PC-9 (cell line): Measurements from ENCODE around the gene WBP1L. TPM values are rescaled to one million over a fixed set of nuclear protein-coding genes. Genes with fewer than 3 reads are reported as not detected.

Source experiments
- BruUV-seq: library from RNA; stranded (reverse); fragments of 400-500 nt; replicated peaks from 2 replicates; lab custom pipeline; 2021; lab: Mats Ljungman, UMichigan
- CTCF ChIA-PET: fragments of 300-600 bp; sonication (Branson Sonifier 250); formaldehyde crosslinking; loops from one replicate; lab custom pipeline; 2022; ENCODE audit warnings: antibody characterized with exemption; lab: Charles Lee
- POLR2A ChIA-PET: fragments of 300-600 bp; sonication (Branson Sonifier 250); formaldehyde crosslinking; loops from one replicate; lab custom pipeline; 2022; ENCODE audit warnings: antibody characterized with exemption; ENCODE audit not compliant: unreplicated experiment; lab: Charles Lee
- DNase-seq, 2 experiments: peaks; one replicate each; pipeline versions ENCODE4 v3.0.0 to v3.0.0-alpha.2; 2015 to 2022; ENCODE audit warnings: mixed read lengths in 1 of 2
- H2AFZ ChIP-seq: fragments of 200-600 bp; sonication (generic); 2 replicates; pipeline ENCODE4 v1.8.1; 2017; ENCODE audit warnings: antibody characterized with exemption
- H3F3A ChIP-seq: fragments of 200-600 bp; sonication (generic); 2 replicates; pipeline ENCODE4 v1.8.1; 2017; ENCODE audit warnings: antibody characterized with exemption, mild to moderate bottlenecking, low read depth; ENCODE audit not compliant: insufficient read depth
- H3K27ac ChIP-seq: fragments of 200-600 bp; sonication (generic); 2 replicates; pipeline ENCODE4 v1.6.1; 2016; ENCODE audit warnings: mixed run types
- H3K27me3 ChIP-seq: fragments of 200-600 bp; sonication (generic); 2 replicates; pipeline ENCODE4 v1.6.1; 2016; ENCODE audit warnings: low read depth, mixed run types; ENCODE audit not compliant: insufficient read depth
- H3K36me3 ChIP-seq: fragments of 200-600 bp; sonication (generic); 2 replicates; pipeline ENCODE4 v1.6.1; 2016; ENCODE audit warnings: low read depth, mixed run types
- H3K4me1 ChIP-seq: fragments of 200-600 bp; sonication (generic); replicated peaks from 2 replicates; pipeline ENCODE4 v1.6.1; 2016; ENCODE audit warnings: mixed run types; ENCODE audit not compliant: insufficient read depth
- H3K4me2 ChIP-seq: fragments of 200-600 bp; sonication (generic); 2 replicates; pipeline ENCODE4 v1.6.1; 2017; ENCODE audit warnings: mixed run types
- H3K4me3 ChIP-seq: fragments of 200-600 bp; sonication (generic); 2 replicates; pipeline ENCODE4 v1.6.1; 2016; ENCODE audit warnings: mixed run types
- H3K79me2 ChIP-seq: fragments of 200-600 bp; sonication (generic); 2 replicates; pipeline ENCODE4 v1.6.1; 2017; ENCODE audit warnings: low read depth, mixed run types
- H3K9me2 ChIP-seq: fragments of 200-600 bp; sonication (generic); 2 replicates; pipeline ENCODE4 v1.8.1; 2017; ENCODE audit warnings: mild to moderate bottlenecking; ENCODE audit not compliant: insufficient read depth
- H3K9me3 ChIP-seq: fragments of 200-600 bp; sonication (generic); 2 replicates; pipeline ENCODE4 v1.8.1; 2016; ENCODE audit warnings: low read depth; ENCODE audit not compliant: insufficient read depth
- H4K20me1 ChIP-seq: fragments of 200-600 bp; sonication (generic); 2 replicates; pipeline ENCODE4 v1.8.1; 2017; ENCODE audit not compliant: insufficient read depth
- EZH2 ChIP-seq: fragments of 200-600 bp; sonication (generic); IDR thresholded peaks from 2 replicates; pipeline ENCODE4 v1.8.0; 2017; ENCODE audit warnings: antibody characterized with exemption, low read depth
- intact Hi-C: fragments of 100-400 bp; cut with micrococcal nuclease; formaldehyde crosslinking; loops from one replicate; pipeline ENCODE4 v1.10.0; 2022; ENCODE audit not compliant: unreplicated experiment
- total RNA-seq: library from RNA; stranded (reverse); gene quantifications from 2 replicates; pipeline ENCODE4 v1.2.3, GENCODE V29; 2021
- TF ChIP-seq, protein P1 (sequence below): fragments of 200-600 bp; sonication (generic); conservative IDR thresholded peaks from 2 replicates; pipeline ENCODE4 v1.6.1; 2017; ENCODE audit warnings: mixed run types, antibody characterized with exemption, mild to moderate bottlenecking, moderate library complexity

WBP1L gene
- total RNA-seq, 1 experiment from 2014 or later: 19.7 TPM

- Histone ChIP-seq H3K27me3 (no peaks in the 10 kb centered on the region), H3K9me3 (no peaks in the 10 kb centered on the region), H3K4me1 (0 out of 2 replicates have a peak, but pooled peaks cover 12% of the 10 kb centered on the region), H3K27ac (no peak overlapping the region), H3K4me3 (peak overlapping the region; percentile 86), H3K4me2 (peak overlapping the region; percentile 86), H2AFZ (peak overlapping the region; percentile 84; the same call in 1 of the 2 replicates), H3K9me2 (no peaks in the 10 kb centered on the region), H3K79me2 (peaks cover 26% of the 10 kb centered on the region), H3K36me3 (no peaks in the 10 kb centered on the region), H3F3A (no peaks in the 10 kb centered on the region), H4K20me1 (no peaks in the 10 kb centered on the region)
- CTCF ChIA-PET: interaction anchor here (0.5 kb wide), 1 partner anchor 152 kb away, joined by 6 read pairs; no protein-coding TSS in a partner anchor
- intact Hi-C loops: loop anchor here (5.0 kb wide), 1 partner anchor 73 kb away; no protein-coding TSS in a partner anchor
- POLR2A ChIA-PET: interaction anchor here (0.5 kb wide), 1 partner anchor 138 kb away, joined by 4 read pairs; no protein-coding TSS in a partner anchor
- no peak for DNase-seq
- TF ChIP-seq, protein P1, sequence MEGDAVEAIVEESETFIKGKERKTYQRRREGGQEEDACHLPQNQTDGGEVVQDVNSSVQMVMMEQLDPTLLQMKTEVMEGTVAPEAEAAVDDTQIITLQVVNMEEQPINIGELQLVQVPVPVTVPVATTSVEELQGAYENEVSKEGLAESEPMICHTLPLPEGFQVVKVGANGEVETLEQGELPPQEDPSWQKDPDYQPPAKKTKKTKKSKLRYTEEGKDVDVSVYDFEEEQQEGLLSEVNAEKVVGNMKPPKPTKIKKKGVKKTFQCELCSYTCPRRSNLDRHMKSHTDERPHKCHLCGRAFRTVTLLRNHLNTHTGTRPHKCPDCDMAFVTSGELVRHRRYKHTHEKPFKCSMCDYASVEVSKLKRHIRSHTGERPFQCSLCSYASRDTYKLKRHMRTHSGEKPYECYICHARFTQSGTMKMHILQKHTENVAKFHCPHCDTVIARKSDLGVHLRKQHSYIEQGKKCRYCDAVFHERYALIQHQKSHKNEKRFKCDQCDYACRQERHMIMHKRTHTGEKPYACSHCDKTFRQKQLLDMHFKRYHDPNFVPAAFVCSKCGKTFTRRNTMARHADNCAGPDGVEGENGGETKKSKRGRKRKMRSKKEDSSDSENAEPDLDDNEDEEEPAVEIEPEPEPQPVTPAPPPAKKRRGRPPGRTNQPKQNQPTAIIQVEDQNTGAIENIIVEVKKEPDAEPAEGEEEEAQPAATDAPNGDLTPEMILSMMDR: no peak
- no peak for TF ChIP-seq EZH2
- TSS peak; percentile 55 for BruUV-seq
These were observed 765 bp downstream of the WBP1L start for GRCh38 chr10:102744374-102745051.

DNA sequence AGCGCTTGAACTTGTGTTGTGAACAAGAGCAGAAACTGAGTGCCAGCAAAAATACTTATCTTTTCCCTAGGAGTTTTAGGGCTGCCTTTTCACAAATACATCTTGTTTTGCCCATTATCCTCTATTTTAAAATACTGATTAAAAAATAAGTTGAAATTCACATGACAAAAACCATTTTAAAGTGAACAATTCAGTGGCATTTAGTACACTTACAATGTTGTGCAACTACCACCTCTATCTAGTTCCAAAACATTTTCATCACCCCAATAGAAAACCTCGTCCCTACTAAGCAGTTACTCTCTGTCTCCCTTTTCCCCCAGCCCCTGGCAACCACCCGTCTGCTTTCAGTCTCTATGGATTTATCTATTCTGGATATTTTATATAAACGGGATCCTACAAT lies 1.4 kb downstream of the WBP1L start:
- no peaks in the 10 kb centered on the region for H3K9me2 ChIP-seq
- H3K4me1 ChIP-seq: 0 out of 2 replicates have a peak, but pooled peaks cover 12% of the 10 kb centered on the region
- TF ChIP-seq, protein P1: no peak
- no peak for TF ChIP-seq EZH2
- DNase-seq: no peak
- no peaks in the 10 kb centered on the region for H4K20me1 ChIP-seq
- peak overlapping the region; percentile 86 for H3K4me2 ChIP-seq
- H3K36me3 ChIP-seq: no peaks in the 10 kb centered on the region
- ChIA-PET CTCF (no interaction called here), POLR2A (no interaction called here)
- peak overlapping the region; percentile 86; the same call in 1 of the 2 replicates for H3K4me3 ChIP-seq
- H3K9me3 ChIP-seq: no peaks in the 10 kb centered on the region
- H3K27me3 ChIP-seq: no peaks in the 10 kb centered on the region
- BruUV-seq: no TSS peak
- intact Hi-C loops: no loop called here
- peaks cover 26% of the 10 kb centered on the region for H3K79me2 ChIP-seq
- H2AFZ ChIP-seq: no peak overlapping the region
- no peaks in the 10 kb centered on the region for H3F3A ChIP-seq
- H3K27ac ChIP-seq: no peak overlapping the region

GRCh38 chr10:102752266-102752930 lies 8.7 kb downstream of the WBP1L start:
- H3F3A ChIP-seq: no peaks in the 10 kb centered on the region
- BruUV-seq: no TSS peak
- no peaks in the 10 kb centered on the region for H3K79me2 ChIP-seq
- CTCF ChIA-PET: no interaction called here
- TF ChIP-seq, protein P1: no peak
- TF ChIP-seq EZH2: no peak
- H3K27ac ChIP-seq: no peak overlapping the region
- no peak overlapping the region for H3K4me3 ChIP-seq
- intact Hi-C loops: no loop called here
- H4K20me1 ChIP-seq: peaks cover 9% of the 10 kb centered on the region; the same call in 1 of the 2 replicates
- H2AFZ ChIP-seq: no peak overlapping the region
- no peaks in the 10 kb centered on the region for H3K36me3 ChIP-seq
- H3K27me3 ChIP-seq: no peaks in the 10 kb centered on the region
- no peaks in the 10 kb centered on the region for H3K4me1 ChIP-seq
- POLR2A ChIA-PET: no interaction called here
- no peaks in the 10 kb centered on the region for H3K9me3 ChIP-seq
- DNase-seq: no peak
- no peak overlapping the region for H3K4me2 ChIP-seq
- H3K9me2 ChIP-seq: no peaks in the 10 kb centered on the region
